Fibroblast of skin of right quadriceps (primary cell): Measurements from ENCODE around the gene PREX1.

Experiments
- DNase-seq: peaks from one replicate; pipeline ENCODE4 v3.0.0-alpha.2; 2013

PREX1 gene

GRCh38 chr20:48649104-48649626, 178.6 kb downstream of the PREX1 start:
- DNase-seq = no peak

- no peak for DNase-seq
Measured at GRCh38 chr20:48648482-48649051, 179.2 kb downstream of the PREX1 start.

DNA sequence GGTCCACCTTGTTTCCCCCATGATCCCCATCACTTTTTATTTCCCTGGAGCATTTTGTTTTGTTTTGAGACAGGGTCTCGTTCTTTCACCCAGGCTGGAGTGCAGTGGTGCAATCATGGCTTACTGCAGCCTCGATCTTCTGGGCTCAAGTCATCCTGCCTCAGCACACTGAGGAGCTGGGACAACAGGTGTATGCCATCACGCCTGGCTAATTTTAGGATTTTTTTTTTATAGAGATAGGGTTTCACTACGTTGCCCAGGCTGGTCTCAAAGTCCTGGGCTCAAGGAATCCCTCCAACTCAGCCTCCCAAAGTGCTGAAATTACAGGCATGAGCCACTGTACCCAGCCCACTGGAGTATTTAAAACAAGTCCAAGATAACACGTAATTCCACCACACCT, 179.9 kb downstream of the PREX1 start:
- DNase-seq = no peak

- no peak for DNase-seq
Measured at GRCh38 chr20:48645666-48646065, 182.1 kb downstream of the PREX1 start.

GRCh38 chr20:48644286-48644828, 183.4 kb downstream of the PREX1 start:
- DNase-seq = no peak

GRCh38 chr20:48642105-48642880, 185.5 kb downstream of the PREX1 start:
- no peak for DNase-seq

DNA sequence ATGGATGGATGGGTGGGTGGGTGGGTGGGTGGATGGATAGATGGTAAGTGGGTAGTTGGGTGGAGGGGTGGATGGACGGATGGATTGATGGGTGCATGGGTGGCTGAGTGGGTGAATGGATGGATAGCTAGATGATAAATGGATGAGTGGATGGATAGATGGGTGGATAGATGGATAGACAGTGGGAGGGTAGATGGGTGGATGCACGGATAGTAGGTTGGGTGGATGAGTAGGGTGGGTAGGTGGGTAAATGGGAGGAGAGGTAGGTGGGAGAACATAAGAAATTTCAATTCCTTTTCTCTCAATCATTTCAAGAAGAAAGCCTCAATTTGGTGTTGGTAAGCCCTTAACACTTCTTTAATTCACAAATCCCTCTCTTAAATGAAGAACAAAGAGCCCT, 186.9 kb downstream of the PREX1 start:
- no peak for DNase-seq

DNA sequence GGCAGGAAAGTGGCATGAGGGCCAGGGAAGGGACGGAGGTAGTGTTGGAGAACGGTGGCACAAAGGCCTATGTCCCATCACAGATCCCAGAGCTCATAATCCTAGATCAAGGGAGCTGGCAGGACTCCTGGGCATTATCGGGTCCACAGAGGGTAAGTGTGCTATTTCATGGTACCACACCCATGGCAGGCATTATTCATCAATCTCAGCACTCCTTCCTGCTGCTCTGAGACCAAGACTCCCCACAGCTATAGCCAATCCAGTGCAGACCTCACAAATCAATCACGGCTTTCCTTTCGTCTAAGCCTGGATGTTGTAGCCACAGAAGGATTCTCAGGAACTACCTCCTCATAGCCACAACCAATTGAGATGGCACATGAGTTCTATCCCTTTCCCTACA, 187.9 kb downstream of the PREX1 start:
- DNase-seq = no peak

GRCh38 chr20:48638546-48638945, 189.3 kb downstream of the PREX1 start:
- no peak for DNase-seq

- DNase-seq = no peak
Measured at GRCh38 chr20:48637461-48637860, 190.3 kb downstream of the PREX1 start.

GRCh38 chr20:48636301-48636700, 191.5 kb downstream of the PREX1 start:
- no peak for DNase-seq

GRCh38 chr20:48635791-48636267, 192.0 kb downstream of the PREX1 start:
- DNase-seq = peak; percentile 27

GRCh38 chr20:48635361-48635760, 192.4 kb downstream of the PREX1 start:
- no peak for DNase-seq

DNA sequence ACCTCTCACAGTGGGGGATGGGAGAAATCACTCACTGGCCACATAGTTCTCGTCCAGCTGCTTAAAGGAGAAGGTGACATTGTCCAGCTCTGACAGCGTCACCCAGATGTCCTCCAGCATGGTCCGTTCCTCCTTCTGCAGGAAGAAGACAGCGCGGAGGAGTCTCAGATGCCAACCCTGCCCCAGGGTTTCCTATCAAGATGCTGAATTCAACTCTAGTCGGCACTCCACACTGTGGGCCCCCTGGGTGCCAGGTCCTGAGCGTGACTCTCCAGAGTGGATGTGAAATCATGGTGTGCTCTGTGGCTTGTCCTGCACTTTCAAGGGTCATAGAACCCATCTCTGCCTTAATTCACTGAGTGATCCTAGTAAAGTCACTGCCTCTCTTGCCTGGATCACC, 193.2 kb downstream of the PREX1 start:
- no peak for DNase-seq

- no peak for DNase-seq
Measured at GRCh38 chr20:48633620-48634257, 194.1 kb downstream of the PREX1 start.

- DNase-seq = no peak
Measured at GRCh38 chr20:48632825-48633619, 194.8 kb downstream of the PREX1 start.

DNA sequence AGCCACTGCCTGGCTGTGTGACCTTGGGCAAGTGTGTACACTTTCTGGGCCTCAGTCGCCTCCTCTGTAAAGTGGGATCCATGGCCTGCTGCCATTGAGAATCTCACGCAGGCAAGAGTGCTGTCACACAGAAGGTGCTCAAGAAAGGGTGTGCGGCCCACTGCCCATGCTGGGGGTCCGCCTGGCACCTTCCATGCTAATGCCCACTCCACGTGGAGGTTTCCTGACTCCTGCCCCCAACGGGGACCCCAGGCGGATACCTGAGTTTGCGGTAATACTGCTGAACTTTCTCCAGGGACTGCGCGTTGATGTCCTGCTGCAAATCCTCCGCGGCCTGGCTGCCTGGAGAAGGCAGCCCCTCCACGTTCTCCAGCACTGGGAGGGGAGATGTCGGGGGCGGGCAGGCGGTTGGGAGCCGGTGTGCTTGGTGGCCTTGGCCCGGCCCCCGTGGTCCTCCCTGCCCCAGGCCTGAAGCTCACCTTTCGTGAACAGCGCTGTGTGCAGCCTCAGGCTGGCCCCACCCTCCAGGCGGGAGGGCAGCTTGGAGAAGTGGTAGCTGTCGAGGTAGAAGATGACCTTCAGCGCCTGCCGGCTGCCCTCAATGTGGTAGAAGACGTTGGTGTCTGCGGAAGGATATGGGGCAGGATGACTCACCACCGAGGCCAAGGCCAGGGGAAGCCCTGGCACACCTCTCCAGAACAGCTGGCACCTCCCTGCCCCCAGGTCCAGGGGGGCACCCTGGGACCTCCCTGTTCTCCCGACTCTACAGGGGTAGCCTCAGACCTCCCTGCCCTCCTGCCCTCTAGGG, 195.6 kb downstream of the PREX1 start:
- no peak for DNase-seq

- peak; percentile 79 for DNase-seq
Measured at GRCh38 chr20:48631114-48632016, 196.4 kb downstream of the PREX1 start.

DNA sequence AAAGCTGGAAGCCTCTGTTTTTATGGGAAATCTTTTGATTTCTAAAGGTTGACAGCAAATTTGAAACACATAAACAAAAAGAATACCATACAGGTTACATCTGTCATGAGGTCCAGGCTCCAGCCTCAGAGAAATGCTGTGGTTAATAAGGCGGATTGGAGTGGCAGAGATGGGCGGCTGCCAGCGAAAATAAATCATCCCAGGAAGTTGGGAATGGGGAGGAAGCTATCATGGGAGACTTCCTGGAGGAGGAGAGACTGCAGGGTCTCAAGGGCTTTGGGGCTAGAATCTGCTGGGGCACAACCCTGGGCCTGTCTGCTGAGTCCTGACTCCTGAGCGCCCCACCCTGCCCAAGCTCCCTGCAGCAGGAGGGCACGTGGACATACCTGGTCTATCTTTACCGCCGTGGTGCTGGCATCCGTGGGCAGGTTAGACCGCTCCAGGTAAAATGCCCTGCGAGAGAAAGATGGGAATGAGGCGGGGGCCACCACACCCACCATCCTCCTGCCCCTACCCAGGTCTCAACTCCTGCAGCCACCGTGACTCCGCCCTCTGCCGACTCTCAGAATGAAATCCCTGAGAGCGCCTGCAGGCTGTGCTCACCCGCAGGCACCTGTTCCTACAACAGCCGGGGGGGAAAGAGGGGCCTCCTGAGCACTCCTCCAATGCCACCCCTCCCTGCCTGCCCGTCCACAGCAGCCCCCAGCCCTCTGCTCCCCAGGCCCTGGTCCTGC, 197.3 kb downstream of the PREX1 start:
- peak; percentile 25 for DNase-seq

DNA sequence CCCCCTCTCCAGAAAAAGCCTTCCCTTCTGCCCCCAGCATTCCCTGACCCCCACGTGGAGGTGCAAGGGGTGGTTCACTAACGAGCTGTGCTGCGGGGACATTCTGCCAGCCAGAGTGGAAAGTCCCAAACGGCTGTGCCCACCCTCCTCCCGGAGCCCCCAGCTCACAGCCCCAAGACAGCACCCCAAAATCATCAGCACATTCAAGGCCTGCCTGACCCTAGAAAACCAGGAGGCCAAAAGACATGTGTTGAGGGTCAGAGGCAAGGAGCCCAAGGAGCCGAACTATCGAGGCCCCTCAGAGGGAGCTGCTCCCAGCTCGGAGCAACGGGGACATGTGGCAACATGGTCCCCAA, 197.9 kb downstream of the PREX1 start:
- DNase-seq = no peak
